ENCODE results near the gene IPPK.

Gene IPPK

GRCh38 chr9:92614763-92615461 lies 55.0 kb downstream of the IPPK start:
- DNase-seq (ENCODE audit: low spot score), result no peak
- in situ Hi-C loops (cut with MboI; ENCODE audit: low pct_unique_long_range_greater_than_20kb, low sequenced_read_pairs, unreplicated experiment), result no loop called here
- TF ChIP-seq, protein P1, sequence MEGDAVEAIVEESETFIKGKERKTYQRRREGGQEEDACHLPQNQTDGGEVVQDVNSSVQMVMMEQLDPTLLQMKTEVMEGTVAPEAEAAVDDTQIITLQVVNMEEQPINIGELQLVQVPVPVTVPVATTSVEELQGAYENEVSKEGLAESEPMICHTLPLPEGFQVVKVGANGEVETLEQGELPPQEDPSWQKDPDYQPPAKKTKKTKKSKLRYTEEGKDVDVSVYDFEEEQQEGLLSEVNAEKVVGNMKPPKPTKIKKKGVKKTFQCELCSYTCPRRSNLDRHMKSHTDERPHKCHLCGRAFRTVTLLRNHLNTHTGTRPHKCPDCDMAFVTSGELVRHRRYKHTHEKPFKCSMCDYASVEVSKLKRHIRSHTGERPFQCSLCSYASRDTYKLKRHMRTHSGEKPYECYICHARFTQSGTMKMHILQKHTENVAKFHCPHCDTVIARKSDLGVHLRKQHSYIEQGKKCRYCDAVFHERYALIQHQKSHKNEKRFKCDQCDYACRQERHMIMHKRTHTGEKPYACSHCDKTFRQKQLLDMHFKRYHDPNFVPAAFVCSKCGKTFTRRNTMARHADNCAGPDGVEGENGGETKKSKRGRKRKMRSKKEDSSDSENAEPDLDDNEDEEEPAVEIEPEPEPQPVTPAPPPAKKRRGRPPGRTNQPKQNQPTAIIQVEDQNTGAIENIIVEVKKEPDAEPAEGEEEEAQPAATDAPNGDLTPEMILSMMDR (IDR thresholded peaks at IDR 0.05; ENCODE audit: extremely low read depth, insufficient read depth, missing control alignments), result no peak

DNA sequence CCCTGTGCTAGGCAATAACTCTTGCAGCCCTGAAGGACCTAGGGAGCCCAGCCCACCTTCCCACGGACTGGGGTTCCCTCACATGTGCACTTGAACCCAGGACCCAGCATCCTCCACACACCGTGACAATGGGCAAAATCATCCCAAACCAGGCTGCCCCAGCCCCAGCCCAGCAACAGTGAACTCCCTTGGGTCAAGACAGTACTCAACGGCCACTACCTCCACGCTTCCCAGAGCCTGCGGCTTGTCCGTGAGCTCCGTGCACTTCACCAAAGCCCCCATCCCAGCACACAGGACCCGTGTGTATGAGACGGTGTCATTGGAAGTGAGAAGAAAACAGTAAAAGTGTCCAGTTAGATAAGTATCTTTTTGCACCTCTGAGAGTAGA lies 55.8 kb downstream of the IPPK start:
- no peak for DNase-seq (ENCODE audit: low spot score)
- in situ Hi-C loops (cut with MboI; ENCODE audit: low pct_unique_long_range_greater_than_20kb, low sequenced_read_pairs, unreplicated experiment), result no loop called here
- TF ChIP-seq, protein P1 (IDR thresholded peaks at IDR 0.05; ENCODE audit: extremely low read depth, insufficient read depth, missing control alignments), result no peak

DNA sequence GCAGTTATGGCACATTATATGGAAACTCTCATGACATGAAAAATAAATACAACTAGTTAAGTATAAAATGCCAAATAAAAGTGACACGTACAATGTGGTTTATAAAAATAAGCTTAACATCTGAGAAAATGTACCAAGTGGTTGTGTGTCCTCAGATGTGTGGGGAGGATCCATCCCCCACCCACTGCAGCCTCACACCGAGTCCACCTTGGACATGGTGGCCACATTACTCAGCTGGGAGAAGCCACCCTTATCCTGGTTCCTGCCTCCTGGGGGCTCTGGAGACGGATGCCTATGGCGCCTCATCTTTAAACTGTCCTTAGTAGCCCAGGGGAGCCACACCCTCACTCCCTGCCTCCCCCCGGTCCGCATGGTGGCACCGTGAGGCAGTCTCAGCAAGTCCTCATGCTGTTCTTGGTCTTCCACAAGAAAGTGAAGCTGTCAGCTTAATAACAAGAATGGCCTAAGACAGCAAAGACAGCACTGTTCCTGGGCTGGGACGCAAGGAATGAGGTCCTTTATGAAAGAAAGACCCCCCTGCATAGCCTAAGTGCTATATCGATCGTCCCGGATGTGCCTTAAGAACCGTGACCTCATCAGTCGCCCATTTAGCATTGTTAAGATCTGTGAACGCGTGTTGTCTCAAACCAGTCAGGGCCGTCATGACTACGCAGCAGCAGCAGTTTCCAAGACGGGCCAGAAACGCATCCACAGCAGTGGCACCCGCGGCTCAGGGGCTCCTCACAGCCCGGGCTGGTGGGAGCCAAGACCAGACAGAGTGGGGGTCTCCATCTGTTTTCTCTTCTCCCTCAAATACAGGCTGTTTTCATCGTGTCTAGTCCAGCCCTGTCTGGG lies 56.4 kb downstream of the IPPK start:
- in situ Hi-C loops (cut with MboI; ENCODE audit: low pct_unique_long_range_greater_than_20kb, low sequenced_read_pairs, unreplicated experiment), result no loop called here
- TF ChIP-seq, protein P1 (IDR thresholded peaks at IDR 0.05; ENCODE audit: extremely low read depth, insufficient read depth, missing control alignments), result no peak
- no peak for DNase-seq (ENCODE audit: low spot score)

DNA sequence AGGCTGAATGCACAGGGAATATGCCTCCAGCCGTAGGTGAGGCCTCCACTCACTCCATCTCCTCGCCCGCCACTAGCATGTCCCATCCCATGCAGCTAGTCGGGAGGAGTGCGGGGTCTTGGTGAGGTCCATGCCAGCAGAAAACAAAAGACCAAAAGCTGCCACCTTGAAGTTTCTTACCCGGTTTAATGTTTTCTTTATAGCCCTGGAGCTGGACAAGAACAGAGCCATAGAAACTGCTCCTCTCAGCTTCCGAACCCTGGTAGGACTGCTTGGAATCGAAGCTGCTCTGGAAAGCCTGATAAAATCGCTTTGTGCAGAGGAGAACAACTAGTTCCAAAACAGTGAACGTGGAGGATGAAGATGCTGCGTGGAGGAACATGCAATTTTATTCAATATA lies 57.1 kb downstream of the IPPK start:
- in situ Hi-C loops (cut with MboI; ENCODE audit: low pct_unique_long_range_greater_than_20kb, low sequenced_read_pairs, unreplicated experiment), result no loop called here
- no peak for DNase-seq (ENCODE audit: low spot score)
- TF ChIP-seq, protein P1 (IDR thresholded peaks at IDR 0.05; ENCODE audit: extremely low read depth, insufficient read depth, missing control alignments), result no peak

- TF ChIP-seq, protein P1 (IDR thresholded peaks at IDR 0.05; ENCODE audit: extremely low read depth, insufficient read depth, missing control alignments), result no peak
- DNase-seq (ENCODE audit: low spot score), result no peak
- in situ Hi-C loops (cut with MboI; ENCODE audit: low pct_unique_long_range_greater_than_20kb, low sequenced_read_pairs, unreplicated experiment), result no loop called here
Observed at GRCh38 chr9:92612292-92612691, 57.6 kb downstream of the IPPK start.

- in situ Hi-C loops (cut with MboI; ENCODE audit: low pct_unique_long_range_greater_than_20kb, low sequenced_read_pairs, unreplicated experiment), result no loop called here
- no peak for DNase-seq (ENCODE audit: low spot score)
- TF ChIP-seq, protein P1 (IDR thresholded peaks at IDR 0.05; ENCODE audit: extremely low read depth, insufficient read depth, missing control alignments), result no peak
Observed at GRCh38 chr9:92611621-92612285, 58.2 kb downstream of the IPPK start.

Measured in GM13977 (cell line).